WI38 (cell line): ENCODE results near the gene TMEM53.
A peak's percentile ranks its signal among the peaks of the same experiment; 100 is the strongest.

Source experiments
- H3K4me3 ChIP-seq: 2 replicates; pipeline ENCODE4 v1.5.1; 2011; ENCODE audit warnings: low read depth, mild to moderate bottlenecking, control low read depth, low read length
- TF ChIP-seq, protein P1 (sequence below): IDR thresholded peaks from 2 replicates; pipeline ENCODE4 v1.5.1; 2012; ENCODE audit warnings: low read depth, mild to moderate bottlenecking, control low read depth, low read length

Gene TMEM53

DNA sequence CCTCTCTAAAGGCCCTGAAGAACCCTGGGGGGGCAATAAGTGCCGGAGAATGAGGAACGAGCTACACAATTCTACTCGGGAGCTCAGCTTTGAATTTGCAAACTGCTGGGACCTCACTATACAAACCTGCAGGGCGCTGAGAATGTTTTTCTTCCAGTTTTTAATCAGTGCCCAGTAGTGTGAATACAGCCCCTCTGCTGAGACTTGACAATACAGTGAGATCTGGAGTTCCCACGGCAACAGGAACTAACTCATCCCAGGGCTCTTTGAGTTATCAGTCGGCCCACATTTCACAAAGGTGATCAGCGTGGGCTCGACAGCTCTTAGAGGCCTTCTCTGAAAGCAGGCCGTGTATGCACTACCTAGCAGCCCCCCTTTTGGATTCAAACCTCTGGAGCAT lies 41.7 kb downstream of the TMEM53 start:
- TF ChIP-seq, protein P1, sequence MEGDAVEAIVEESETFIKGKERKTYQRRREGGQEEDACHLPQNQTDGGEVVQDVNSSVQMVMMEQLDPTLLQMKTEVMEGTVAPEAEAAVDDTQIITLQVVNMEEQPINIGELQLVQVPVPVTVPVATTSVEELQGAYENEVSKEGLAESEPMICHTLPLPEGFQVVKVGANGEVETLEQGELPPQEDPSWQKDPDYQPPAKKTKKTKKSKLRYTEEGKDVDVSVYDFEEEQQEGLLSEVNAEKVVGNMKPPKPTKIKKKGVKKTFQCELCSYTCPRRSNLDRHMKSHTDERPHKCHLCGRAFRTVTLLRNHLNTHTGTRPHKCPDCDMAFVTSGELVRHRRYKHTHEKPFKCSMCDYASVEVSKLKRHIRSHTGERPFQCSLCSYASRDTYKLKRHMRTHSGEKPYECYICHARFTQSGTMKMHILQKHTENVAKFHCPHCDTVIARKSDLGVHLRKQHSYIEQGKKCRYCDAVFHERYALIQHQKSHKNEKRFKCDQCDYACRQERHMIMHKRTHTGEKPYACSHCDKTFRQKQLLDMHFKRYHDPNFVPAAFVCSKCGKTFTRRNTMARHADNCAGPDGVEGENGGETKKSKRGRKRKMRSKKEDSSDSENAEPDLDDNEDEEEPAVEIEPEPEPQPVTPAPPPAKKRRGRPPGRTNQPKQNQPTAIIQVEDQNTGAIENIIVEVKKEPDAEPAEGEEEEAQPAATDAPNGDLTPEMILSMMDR: no peak
- H3K4me3 ChIP-seq: peak overlapping the region; percentile 63

DNA sequence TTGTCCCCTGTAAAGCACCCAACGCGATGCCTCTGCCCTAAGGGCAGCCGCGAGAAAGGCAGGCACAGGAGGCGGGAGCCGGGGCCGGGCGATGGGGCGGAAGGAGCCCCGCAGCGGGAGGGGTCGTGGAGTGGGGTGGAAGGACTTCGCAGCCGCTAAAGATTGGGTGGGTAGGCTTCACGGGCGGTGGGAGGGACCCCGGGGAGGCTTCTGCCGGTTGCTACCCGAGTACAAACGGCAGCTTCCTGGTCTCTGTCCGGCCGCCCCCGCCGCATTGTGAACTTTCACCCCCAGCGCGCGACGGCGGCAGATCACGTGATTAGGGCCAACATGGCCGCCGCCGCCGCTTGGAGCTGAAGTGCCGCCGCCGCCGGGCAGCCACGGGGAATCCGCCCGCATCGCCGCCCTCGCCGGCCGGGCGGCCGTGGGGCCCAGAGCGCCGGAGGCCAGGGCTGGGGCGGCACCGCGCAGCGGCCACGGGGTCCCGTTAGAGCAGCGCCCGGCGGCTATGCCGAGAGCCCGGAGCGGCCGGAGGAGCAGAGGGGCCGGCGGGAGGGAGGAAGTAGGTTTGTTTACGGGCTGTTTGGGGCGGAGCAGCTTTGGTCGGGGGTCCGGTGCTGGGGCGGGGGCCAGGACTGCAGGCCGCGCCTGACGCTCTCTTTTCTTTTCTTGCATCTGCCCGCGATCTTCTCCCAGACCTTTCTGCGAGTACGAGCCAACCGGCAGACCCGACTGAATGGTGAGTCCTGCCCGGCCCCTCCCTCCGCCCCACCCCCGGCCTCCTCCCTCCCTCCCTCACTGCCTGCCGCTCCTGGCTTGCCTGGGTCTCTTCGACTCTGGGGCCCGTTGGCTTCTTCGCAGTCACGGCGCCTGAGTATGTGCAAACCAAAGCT lies 42.4 kb downstream of the TMEM53 start:
- TF ChIP-seq, protein P1: no peak
- peak overlapping the region; percentile 63 for H3K4me3 ChIP-seq

DNA sequence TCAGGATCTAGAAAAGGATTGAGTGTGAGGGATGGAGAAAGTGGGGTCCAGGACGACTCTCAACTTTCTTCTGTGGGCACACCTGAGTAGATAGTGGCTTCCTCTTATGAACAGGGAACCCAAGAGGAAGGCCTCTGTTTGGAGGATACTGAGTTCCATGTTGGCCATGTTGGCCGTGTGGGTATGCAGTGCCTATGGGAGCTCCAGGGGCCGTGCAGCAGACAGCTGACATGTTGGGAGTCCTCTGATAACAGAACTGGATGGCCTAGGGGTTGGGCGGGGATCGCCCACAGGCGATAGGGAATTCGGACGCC lies 43.0 kb downstream of the TMEM53 start:
- peak overlapping the region; percentile 50 for H3K4me3 ChIP-seq
- TF ChIP-seq, protein P1: no peak

DNA sequence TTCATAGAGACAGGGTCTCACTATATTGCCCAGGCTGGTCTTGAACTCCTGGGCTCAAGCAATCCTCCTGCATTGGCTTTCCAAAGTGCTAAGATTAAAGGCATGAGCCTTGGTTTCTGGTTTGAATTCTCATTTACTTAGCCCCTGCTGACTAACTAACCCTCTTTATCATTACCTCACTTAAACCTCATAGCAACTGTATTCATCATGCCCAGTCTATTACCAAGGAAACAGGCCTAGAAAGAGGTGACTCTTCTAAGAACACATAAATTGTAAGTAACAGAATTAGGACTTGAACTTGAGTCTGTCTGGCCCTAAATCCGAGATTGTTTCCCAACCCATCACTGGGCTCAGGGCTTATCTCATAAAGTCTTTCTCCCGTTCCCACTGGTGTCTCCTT lies 44.2 kb downstream of the TMEM53 start:
- TF ChIP-seq, protein P1: no peak
- no peak overlapping the region for H3K4me3 ChIP-seq

DNA sequence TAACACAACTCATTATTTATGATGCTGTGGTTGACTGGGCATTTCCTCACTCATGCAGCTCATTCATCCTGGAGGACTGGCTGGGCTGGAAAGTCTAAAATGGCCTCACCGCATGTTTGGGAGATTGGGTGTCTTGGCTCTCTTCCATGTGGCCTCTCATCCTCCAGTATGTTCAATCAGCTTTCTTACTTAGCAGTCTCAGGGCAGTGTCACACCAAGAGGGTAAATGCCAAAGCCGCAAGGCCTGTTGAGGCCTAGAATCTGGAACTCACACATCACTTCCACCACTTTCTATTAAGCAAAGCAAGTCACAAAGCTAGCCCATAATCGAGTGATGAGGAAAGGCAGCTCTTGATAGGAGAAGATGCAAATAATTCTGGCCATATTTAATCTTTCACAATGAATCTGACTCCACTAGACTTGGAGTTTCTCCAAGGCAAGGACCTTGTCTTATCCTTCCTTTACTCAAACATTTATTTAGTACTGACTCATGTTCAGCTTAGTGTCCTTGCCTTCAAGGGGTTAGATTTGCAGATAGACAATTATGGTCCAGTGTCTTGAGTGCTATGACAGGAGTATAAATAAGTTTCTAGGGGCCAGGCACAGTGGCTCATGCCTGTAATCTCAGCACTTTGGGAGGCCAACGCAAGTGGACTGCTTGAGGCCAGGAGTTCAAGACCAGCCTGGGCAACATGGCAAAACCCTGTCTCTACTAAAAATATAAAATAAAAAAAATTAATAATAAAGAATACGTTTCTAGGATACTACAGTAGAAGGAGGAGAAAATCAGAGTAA lies 45.1 kb downstream of the TMEM53 start:
- TF ChIP-seq, protein P1: no peak
- H3K4me3 ChIP-seq: no peak overlapping the region

DNA sequence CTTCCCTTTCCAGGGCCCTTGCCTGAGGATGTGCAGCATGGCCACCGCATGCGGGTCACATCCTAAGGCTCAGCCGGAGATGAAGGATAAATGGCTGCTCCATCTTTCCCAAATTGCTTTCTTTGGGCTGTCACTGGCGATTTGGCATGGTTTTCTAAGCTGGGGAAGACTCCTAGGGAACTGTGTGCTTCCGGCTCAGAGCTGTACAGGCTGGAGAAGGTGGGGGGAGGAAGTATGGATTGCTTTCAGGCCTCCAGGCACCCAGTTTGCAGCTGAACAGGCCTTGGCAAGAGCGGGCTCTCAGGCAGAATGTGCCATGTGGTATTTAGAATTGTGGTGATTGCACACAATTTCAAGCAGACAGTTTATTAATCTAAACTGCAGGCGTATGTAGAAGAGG lies 48.9 kb downstream of the TMEM53 start:
- no peak overlapping the region for H3K4me3 ChIP-seq
- TF ChIP-seq, protein P1: no peak
